Psoas muscle (tissue), 7 donors: ENCODE data around the gene CCDC63. TPM values are rescaled to one million over a fixed set of nuclear protein-coding genes. Genes with fewer than 3 reads are reported as not detected.

Source experiments
- polyA plus RNA-seq, 3 donors: library from polyadenylated mRNA; stranded (reverse); fragments of 200-250 nt; gene quantifications; one replicate each; pipeline ENCODE4 v1.2.3, GENCODE V29; 2013
- total RNA-seq, 4 donors: library from RNA; stranded (reverse); fragmentation: NEBNext Ultra II Directional in 2 of 4; extraction: Animal tissue kit (Norgen Biotek cat#: 25700) in 2 of 4; gene quantifications; one replicate each; pipeline versions ENCODE4 v1.2.1 to v1.2.4, GENCODE V29; 2021 to 2023
- donor health status: healthy with polysubstance abuse.
- donor health status: DM: no; HTN: no; CAD: no; lungs with moderate emphysema.
- donor health status: Bipolar disorder and iron deficiency.
- donor health status: healthy.
- donor health status: DM: no; HTN: no; CAD: no.
- donor health status: DM: no; HTN: no; CAD: no.
- donor health status: DM: yes; HTN: yes; CAD: no.

CCDC63 gene
- total and polyA plus RNA-seq, 7 donors, result not detected

Other genes starting within 250 kb of the CCDC63 start
- gene TCTN1, start 232.9 kb upstream of the CCDC63 start, total RNA-seq, result 10 to 100 TPM in 3 of 4 donors, 1 to 10 TPM in 1; 8.6 to 23.5 (median 12.7) TPM
- 10 to 100 TPM in 2 of 3 donors, 1 to 10 TPM in 1; 4.0 to 24.7 (median 12.1) TPM for gene TCTN1, start 232.9 kb upstream of the CCDC63 start, polyA plus RNA-seq
- gene HVCN1, start 157.9 kb upstream of the CCDC63 start, total RNA-seq, result 1 to 10 TPM; 1.7 to 8.9 (median 4.3) TPM
- 1 to 10 TPM; 1.4 to 6.4 (median 2.8) TPM for gene HVCN1, start 157.9 kb upstream of the CCDC63 start, polyA plus RNA-seq
- gene PPP1CC, start 104.1 kb upstream of the CCDC63 start, total RNA-seq, result 100 to 1,000 TPM; 102 to 184 (median 135) TPM
- 100 to 1,000 TPM in 2 of 3 donors, 10 to 100 TPM in 1; 82.5 to 222 (median 117) TPM for gene PPP1CC, start 104.1 kb upstream of the CCDC63 start, polyA plus RNA-seq
- over 10,000 TPM in 3 of 4 donors, 1,000 to 10,000 TPM in 1; 8,427 to 31,606 (median 20,652) TPM for gene MYL2, start 73.6 kb downstream of the CCDC63 start, total RNA-seq
- gene MYL2, start 73.6 kb downstream of the CCDC63 start, polyA plus RNA-seq, result over 10,000 TPM in 2 of 3 donors, 1,000 to 10,000 TPM in 1; 7,765 to 17,490 (median 15,368) TPM
- under 1 TPM in 2 of 4 donors, not detected in 2; 0.49 to 0.56 TPM for gene CUX2, start 187.2 kb downstream of the CCDC63 start, total RNA-seq
- under 1 TPM in 1 of 3 donors, not detected in 2; 0.01 TPM for gene CUX2, start 187.2 kb downstream of the CCDC63 start, polyA plus RNA-seq